SK-N-SH treated with all-trans-retinoic acid at 6 μM for 48 hours (cell line): ENCODE measurements around the gene PRSS27.

Experiments
- ATAC-seq: fragments of 200-7000 bp; cut with Tn5 transposase; 3 replicates; pipeline ENCODE4 v1.9.1; 2020; ENCODE audit warnings: mild to moderate bottlenecking, moderate library complexity
- ARNTL ChIP-seq: fragments of 450-650 bp; formaldehyde crosslinking; IDR thresholded peaks from 2 replicates; pipeline ENCODE4 v1.5.0; 2020; ENCODE audit warnings: low read depth, mild to moderate bottlenecking, moderate library complexity, borderline replicate concordance
- BACH2 ChIP-seq: fragments of 250-450 bp; sonication (Bioruptor Pico); IDR thresholded peaks from 2 replicates; pipeline ENCODE4 v1.9.0; 2021; ENCODE audit warnings: mild to moderate bottlenecking, borderline replicate concordance
- CREB5 ChIP-seq: fragments of 250-450 bp; sonication (Bioruptor Pico); IDR thresholded peaks from 2 replicates; pipeline ENCODE4 v1.5.1; 2020; ENCODE audit warnings: low read depth, mild to moderate bottlenecking, moderate library complexity
- CSDC2 ChIP-seq: fragments of 250-450 bp; sonication (Bioruptor Pico); IDR thresholded peaks from 2 replicates; pipeline ENCODE4 v1.5.0; 2020; ENCODE audit warnings: mild to moderate bottlenecking, moderate library complexity
- CSRNP3 ChIP-seq: fragments of 250-450 bp; sonication (Bioruptor Pico); IDR thresholded peaks from 2 replicates; pipeline ENCODE4 v1.5.1; 2021; ENCODE audit warnings: mild to moderate bottlenecking, moderate library complexity
- ESRRG ChIP-seq: fragments of 250-450 bp; sonication (Bioruptor Pico); IDR thresholded peaks from 2 replicates; pipeline ENCODE4 v1.6.1; 2021; ENCODE audit warnings: mild to moderate bottlenecking
- GLIS3 ChIP-seq: fragments of 250-450 bp; sonication (Bioruptor Pico); IDR thresholded peaks from 2 replicates; pipeline ENCODE4 v1.5.0; 2020; ENCODE audit warnings: mild to moderate bottlenecking, moderate library complexity
- ISL1 ChIP-seq: fragments of 250-450 bp; sonication (Bioruptor Pico); IDR thresholded peaks from 2 replicates; pipeline ENCODE4 v2.1.2; 2022; ENCODE audit warnings: mild to moderate bottlenecking, moderate library complexity
- OSR1 ChIP-seq: fragments of 250-450 bp; sonication (Bioruptor Pico); IDR thresholded peaks from 2 replicates; pipeline ENCODE4 v1.8.0; 2022; ENCODE audit warnings: moderate library complexity, mild to moderate bottlenecking, inconsistent platforms
- PATZ1 ChIP-seq: fragments of 250-450 bp; sonication (Bioruptor Pico); IDR thresholded peaks from 2 replicates; pipeline ENCODE4 v1.8.0; 2020; ENCODE audit warnings: mild to moderate bottlenecking, moderate library complexity, borderline replicate concordance
- PPARA ChIP-seq: fragments of 250-450 bp; sonication (Bioruptor Pico); IDR thresholded peaks from 2 replicates; pipeline ENCODE4 v1.5.0; 2020; ENCODE audit warnings: mild to moderate bottlenecking, borderline replicate concordance
- RARB ChIP-seq: fragments of 250-450 bp; sonication (Bioruptor Pico); IDR thresholded peaks from 2 replicates; pipeline ENCODE4 v1.8.0; 2021; ENCODE audit warnings: mild to moderate bottlenecking, moderate library complexity
- SNAI2 ChIP-seq: fragments of 250-450 bp; sonication (Bioruptor Pico); IDR thresholded peaks from 2 replicates; pipeline ENCODE4 v1.5.0; 2020; ENCODE audit warnings: mild to moderate bottlenecking, moderate library complexity
- TCF4 ChIP-seq: fragments of 250-450 bp; sonication (Bioruptor Pico); IDR thresholded peaks from 2 replicates; pipeline ENCODE4 v1.8.0; 2021; ENCODE audit warnings: mild to moderate bottlenecking, moderate library complexity, borderline replicate concordance
- TOX ChIP-seq: fragments of 250-450 bp; sonication (Bioruptor Pico); IDR thresholded peaks from 2 replicates; pipeline ENCODE4 v1.8.0; 2021; ENCODE audit warnings: mild to moderate bottlenecking, moderate library complexity, borderline replicate concordance
- TSHZ2 ChIP-seq: fragments of 250-450 bp; sonication (Bioruptor Pico); IDR thresholded peaks from 2 replicates; pipeline ENCODE4 v1.5.0; 2020; ENCODE audit warnings: mild to moderate bottlenecking, moderate library complexity
- ZC3H10 ChIP-seq: fragments of 250-450 bp; sonication (Bioruptor Pico); IDR thresholded peaks from 2 replicates; pipeline ENCODE4 v1.5.1; 2021; ENCODE audit warnings: mild to moderate bottlenecking, moderate library complexity
- ZFP30 ChIP-seq: fragments of 450-650 bp; formaldehyde crosslinking; IDR thresholded peaks from 2 replicates; pipeline ENCODE4 v1.5.0; 2022; ENCODE audit warnings: mild to moderate bottlenecking, moderate library complexity
- ZNF565 ChIP-seq: fragments of 450-650 bp; formaldehyde crosslinking; conservative IDR thresholded peaks from 2 replicates; pipeline ENCODE4 v1.5.0; 2020; ENCODE audit warnings: low read depth, mild to moderate bottlenecking, moderate library complexity
- ZNF70 ChIP-seq: fragments of 450-650 bp; formaldehyde crosslinking; IDR thresholded peaks from 2 replicates; pipeline ENCODE4 v1.5.0; 2020; ENCODE audit warnings: mild to moderate bottlenecking, moderate library complexity
- ZNF8 ChIP-seq: fragments of 450-650 bp; formaldehyde crosslinking; IDR thresholded peaks from 2 replicates; pipeline ENCODE4 v1.5.0; 2020; ENCODE audit warnings: mild to moderate bottlenecking, moderate library complexity

PRSS27 gene

GRCh38 chr16:2745116-2745890, 25.3 kb upstream of the PRSS27 start:
- TF ChIP-seq ZNF8 (CRISPR knock-in tag) (no peak), TCF4 (CRISPR knock-in tag) (no peak), ARNTL (no peak), CREB5 (no peak), ZNF70 (CRISPR knock-in tag) (no peak), ESRRG (CRISPR knock-in tag) (no peak), ZFP30 (CRISPR knock-in tag) (no peak)
- TF ChIP-seq, all 23 proteins: peak for 0
- ATAC-seq, result no peak

- no peak for ATAC-seq
- no peak for TF ChIP-seq OSR1 (CRISPR knock-in tag)
- TF ChIP-seq, all 23 proteins: peak for 0
These were observed 24.7 kb upstream of the PRSS27 start for GRCh38 chr16:2744711-2745110.

- no peak for TF ChIP-seq TOX
- no peak for TF ChIP-seq PATZ1 (CRISPR knock-in tag)
- no peak for TF ChIP-seq SNAI2 (CRISPR knock-in tag)
- no peak for TF ChIP-seq ZNF565 (CRISPR knock-in tag)
- TF ChIP-seq ARNTL, result no peak
- TF ChIP-seq OSR1 (CRISPR knock-in tag), result no peak
- no peak for TF ChIP-seq ZC3H10 (CRISPR knock-in tag)
- TF ChIP-seq CSRNP3 (CRISPR knock-in tag), result no peak
- ATAC-seq, result no peak
These were observed 23.2 kb upstream of the PRSS27 start for GRCh38 chr16:2743007-2743810.

- ATAC-seq, result no peak
- no peak for TF ChIP-seq RARB
- no peak for TF ChIP-seq CSDC2 (CRISPR knock-in tag)
- TF ChIP-seq ZNF8 (CRISPR knock-in tag), result no peak
These were observed 22.4 kb upstream of the PRSS27 start for GRCh38 chr16:2742323-2743006.

GRCh38 chr16:2741168-2741567, 21.1 kb upstream of the PRSS27 start:
- no peak for ATAC-seq
- TF ChIP-seq BACH2 (CRISPR knock-in tag), result no peak
- TF ChIP-seq TSHZ2, result no peak
- TF ChIP-seq CSDC2 (CRISPR knock-in tag), result no peak
- TF ChIP-seq ZFP30 (CRISPR knock-in tag), result no peak
- no peak for TF ChIP-seq ISL1
- TF ChIP-seq ZC3H10 (CRISPR knock-in tag), result no peak
- no peak for TF ChIP-seq TOX
- TF ChIP-seq TCF4 (CRISPR knock-in tag), result no peak
- TF ChIP-seq OSR1 (CRISPR knock-in tag), result no peak
- TF ChIP-seq ZNF8 (CRISPR knock-in tag), result no peak
- no peak for TF ChIP-seq PPARA (CRISPR knock-in tag)
- TF ChIP-seq GLIS3 (CRISPR knock-in tag), result no peak
- no peak for TF ChIP-seq CREB5
- no peak for TF ChIP-seq ZNF565 (CRISPR knock-in tag)
- TF ChIP-seq PATZ1 (CRISPR knock-in tag), result no peak
- TF ChIP-seq ZNF70 (CRISPR knock-in tag), result no peak
